Liver (tissue), 9 donors: ENCODE measurements around the gene COX7A1. TPM values are rescaled to one million over a fixed set of nuclear protein-coding genes. Genes with fewer than 3 reads are reported as not detected.

Experiments
- DNase-seq: peaks from one replicate; pipeline ENCODE4 v3.0.0-alpha.2; 2017; ENCODE audit warnings: low spot score
- H3K27ac ChIP-seq, 2 donors: one replicate each; pipeline ENCODE4 v1.7.0; 2013; ENCODE audit warnings: inconsistent platforms in 2 of 2, low read length in 2 of 2, control low read depth in 1 of 2, low read depth in 1 of 2, mild to moderate bottlenecking in 1 of 2
- H3K27me3 ChIP-seq, 4 donors: one replicate each; pipeline versions ENCODE4 v1.6.1 to v1.7.0; 2013; ENCODE audit warnings: low read length in 3 of 4, inconsistent platforms in 1 of 4, mild to moderate bottlenecking in 1 of 4, moderate library complexity in 1 of 4; ENCODE audit not compliant: control insufficient read depth in 4 of 4, insufficient read depth in 4 of 4
- H3K36me3 ChIP-seq, 4 donors: one replicate each; pipeline versions ENCODE4 v1.6.1 to v1.7.0; 2013; ENCODE audit warnings: low read length in 3 of 4, mild to moderate bottlenecking in 3 of 4, low read depth in 1 of 4, moderate library complexity in 1 of 4; ENCODE audit not compliant: control insufficient read depth in 4 of 4, insufficient read depth in 3 of 4
- H3K4me1 ChIP-seq, 4 donors: one replicate each; pipeline versions ENCODE4 v1.6.1 to v1.7.0; 2013; ENCODE audit warnings: low read length in 3 of 4, mild to moderate bottlenecking in 3 of 4, moderate library complexity in 1 of 4; ENCODE audit not compliant: control insufficient read depth in 4 of 4, insufficient read depth in 4 of 4
- H3K4me3 ChIP-seq, 3 donors: one replicate each; pipeline versions ENCODE4 v1.6.1 to v1.7.0; 2013; ENCODE audit warnings: low read length in 3 of 3, control low read depth in 1 of 3, low read depth in 1 of 3, mild to moderate bottlenecking in 1 of 3
- H3K9ac ChIP-seq, 2 donors: one replicate each; pipeline ENCODE4 v1.7.0; 2013; ENCODE audit warnings: low read length in 2 of 2, mild to moderate bottlenecking in 2 of 2, moderate library complexity in 2 of 2, control low read depth in 1 of 2, low read depth in 1 of 2
- H3K9me3 ChIP-seq, 4 donors: one replicate each; pipeline versions ENCODE4 v1.6.1 to v1.7.0; 2013; ENCODE audit warnings: low read length in 3 of 4; ENCODE audit not compliant: control insufficient read depth in 4 of 4
- ATF3 ChIP-seq: IDR thresholded peaks from 2 replicates; pipeline ENCODE4 v1.6.1; 2016; ENCODE audit warnings: antibody characterized with exemption
- CTCF ChIP-seq: fragments of 150-350 bp; IDR thresholded peaks from 2 replicates; pipeline ENCODE4 v1.5.1; 2017; ENCODE audit warnings: improper control_type of control experiment, low read depth, low read length; ENCODE audit not compliant: missing input control
- EGR1 ChIP-seq, 2 donors: IDR thresholded peaks; 2 replicates each; pipeline ENCODE4 v1.6.1; 2016 to 2018; ENCODE audit warnings: antibody characterized with exemption in 2 of 2, low read depth in 2 of 2
- FOXA1 ChIP-seq: IDR thresholded peaks from 2 replicates; pipeline ENCODE4 v1.6.1; 2016; ENCODE audit warnings: antibody characterized with exemption
- FOXA2 ChIP-seq: IDR thresholded peaks from 2 replicates; pipeline ENCODE4 v1.6.1; 2016; ENCODE audit warnings: antibody characterized with exemption
- GABPA ChIP-seq, 2 donors: IDR thresholded peaks in 1 of 2; conservative IDR thresholded peaks in 1 of 2; 2 replicates each; pipeline ENCODE4 v1.6.1; 2016; ENCODE audit warnings: antibody characterized with exemption in 2 of 2, mild to moderate bottlenecking in 1 of 2, moderate library complexity in 1 of 2
- HNF4A ChIP-seq, 2 donors: conservative IDR thresholded peaks; 2 replicates each; pipeline ENCODE4 v1.6.1; 2016; ENCODE audit warnings: antibody characterized with exemption in 2 of 2, mild to moderate bottlenecking in 2 of 2
- HNF4G ChIP-seq: IDR thresholded peaks from 2 replicates; pipeline ENCODE4 v1.6.1; 2016; ENCODE audit warnings: antibody characterized with exemption
- JUND ChIP-seq, 2 donors: IDR thresholded peaks; 2 replicates each; pipeline ENCODE4 v1.6.1; 2016; ENCODE audit warnings: antibody characterized with exemption in 2 of 2
- MAX ChIP-seq: IDR thresholded peaks from 2 replicates; pipeline ENCODE4 v1.6.1; 2016; ENCODE audit warnings: antibody characterized with exemption
- NR2F2 ChIP-seq: IDR thresholded peaks from 2 replicates; pipeline ENCODE4 v1.6.1; 2016; ENCODE audit warnings: antibody characterized with exemption
- REST ChIP-seq: IDR thresholded peaks from 2 replicates; pipeline ENCODE4 v1.6.1; 2016; ENCODE audit warnings: antibody characterized with exemption, mild to moderate bottlenecking
- RXRA ChIP-seq, 2 donors: IDR thresholded peaks; 2 replicates each; pipeline ENCODE4 v1.6.1; 2017 to 2018; ENCODE audit warnings: antibody characterized with exemption in 2 of 2, mild to moderate bottlenecking in 1 of 2
- SP1 ChIP-seq: IDR thresholded peaks from 2 replicates; pipeline ENCODE4 v1.6.1; 2018; ENCODE audit warnings: antibody characterized with exemption, mild to moderate bottlenecking
- TAF1 ChIP-seq: conservative IDR thresholded peaks from 2 replicates; pipeline ENCODE4 v1.6.1; 2016; ENCODE audit warnings: antibody characterized with exemption, mild to moderate bottlenecking
- YY1 ChIP-seq: IDR thresholded peaks from 2 replicates; pipeline ENCODE4 v1.6.1; 2016; ENCODE audit warnings: antibody characterized with exemption, mild to moderate bottlenecking
- ZBTB33 ChIP-seq: IDR thresholded peaks from 2 replicates; pipeline ENCODE4 v1.6.1; 2016; ENCODE audit warnings: antibody characterized with exemption
- WGBS: extraction: QIAGEN DNeasy Blood & Tissue Kit; methylation state at CpG from one replicate; pipeline ENCODE4 v1.1.7; 2013; 5-methylcytosine and 5-hydroxymethylcytosine counted together
- polyA plus RNA-seq, 2 donors: library from polyadenylated mRNA; stranded (reverse) in 1 of 2; unstranded in 1 of 2; fragments of 200-250 nt in 1 of 2; fragments of >200 nt in 1 of 2; fragmentation: Nextera tagmentation in 1 of 2; extraction: Ambion mirVana in 1 of 2; gene quantifications; one replicate each; pipeline versions ENCODE4 v1.2.1 to v1.2.3, GENCODE V29; 2013 to 2015
- total RNA-seq, 2 donors: library from RNA; depleted of rRNA; stranded (reverse); fragments of >200 nt; gene quantifications; one replicate each; pipeline ENCODE4 v1.2.3, GENCODE V29; 2014
- donor health status: healthy.
- donor health status: healthy.
- donor health status: healthy.
- donor health status: healthy.
- donor health status: healthy.

COX7A1 gene
- total and polyA plus RNA-seq, 4 donors = 0.17 to 11.4 (median 1.3) TPM

GRCh38 chr19:36151144-36152018 lies 866 bp downstream of the COX7A1 start:
- no peak overlapping the region for H3K9ac ChIP-seq
- peaks cover 20 to 41% (median 26%) of the 10 kb centered on the region in 4 donors for H3K36me3 ChIP-seq
- 80% methylated on average over 47 of the region's 47 CpGs for WGBS
- H3K9me3 ChIP-seq = no peaks in the 10 kb centered on the region
- H3K4me1 ChIP-seq = no peaks in the 10 kb centered on the region
- no peaks in the 10 kb centered on the region for H3K27me3 ChIP-seq
- H3K4me3 ChIP-seq = peak overlapping the region in 1 of 3 donors; percentile 3
- DNase-seq = no peak
- peak overlapping the region; percentile 39 to 63 for H3K27ac ChIP-seq
- no peak for TF ChIP-seq GABPA (IDR thresholded peaks at IDR 0.05 in 1 of 2, conservative IDR thresholded peaks at IDR 0.05 in 1 of 2)

GRCh38 chr19:36150586-36150985 lies 1.7 kb downstream of the COX7A1 start:
- Histone ChIP-seq H3K36me3 (peaks cover 27 to 49% (median 34%) of the 10 kb centered on the region in 4 donors), H3K4me3 (no peak overlapping the region), H3K9me3 (no peaks in the 10 kb centered on the region), H3K4me1 (no peaks in the 10 kb centered on the region), H3K27ac (no peak overlapping the region), H3K27me3 (no peaks in the 10 kb centered on the region), H3K9ac (no peak overlapping the region)
- WGBS = 82% methylated on average over 5 of the region's 5 CpGs
- TF ChIP-seq MAX = no peak
- TF ChIP-seq HNF4G = no peak
- no peak for TF ChIP-seq FOXA1
- TF ChIP-seq FOXA2 = no peak
- no peak for TF ChIP-seq TAF1
- no peak for TF ChIP-seq ATF3
- no peak for TF ChIP-seq SP1
- TF ChIP-seq CTCF = no peak
- no peak for TF ChIP-seq RXRA (IDR thresholded peaks at IDR 0.05)
- no peak for TF ChIP-seq REST
- no peak for TF ChIP-seq EGR1 (IDR thresholded peaks at IDR 0.05; ENCODE audit: low read depth in 2 of 2)
- no peak for TF ChIP-seq ZBTB33
- no peak for TF ChIP-seq GABPA (IDR thresholded peaks at IDR 0.05 in 1 of 2, conservative IDR thresholded peaks at IDR 0.05 in 1 of 2)
- no peak for TF ChIP-seq HNF4A (conservative IDR thresholded peaks at IDR 0.05)
- TF ChIP-seq YY1 = no peak
- no peak for TF ChIP-seq JUND (IDR thresholded peaks at IDR 0.05)
- no peak for TF ChIP-seq NR2F2
- DNase-seq = no peak
